Measurements from ENCODE around the gene TMEM234.

GRCh38 chr1:32240140-32240951 lies 18.2 kb upstream of the TMEM234 start:
- TF ChIP-seq, protein P1, sequence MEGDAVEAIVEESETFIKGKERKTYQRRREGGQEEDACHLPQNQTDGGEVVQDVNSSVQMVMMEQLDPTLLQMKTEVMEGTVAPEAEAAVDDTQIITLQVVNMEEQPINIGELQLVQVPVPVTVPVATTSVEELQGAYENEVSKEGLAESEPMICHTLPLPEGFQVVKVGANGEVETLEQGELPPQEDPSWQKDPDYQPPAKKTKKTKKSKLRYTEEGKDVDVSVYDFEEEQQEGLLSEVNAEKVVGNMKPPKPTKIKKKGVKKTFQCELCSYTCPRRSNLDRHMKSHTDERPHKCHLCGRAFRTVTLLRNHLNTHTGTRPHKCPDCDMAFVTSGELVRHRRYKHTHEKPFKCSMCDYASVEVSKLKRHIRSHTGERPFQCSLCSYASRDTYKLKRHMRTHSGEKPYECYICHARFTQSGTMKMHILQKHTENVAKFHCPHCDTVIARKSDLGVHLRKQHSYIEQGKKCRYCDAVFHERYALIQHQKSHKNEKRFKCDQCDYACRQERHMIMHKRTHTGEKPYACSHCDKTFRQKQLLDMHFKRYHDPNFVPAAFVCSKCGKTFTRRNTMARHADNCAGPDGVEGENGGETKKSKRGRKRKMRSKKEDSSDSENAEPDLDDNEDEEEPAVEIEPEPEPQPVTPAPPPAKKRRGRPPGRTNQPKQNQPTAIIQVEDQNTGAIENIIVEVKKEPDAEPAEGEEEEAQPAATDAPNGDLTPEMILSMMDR (conservative IDR thresholded peaks at IDR 0.05; ENCODE audit: low read depth, low read length): peak; percentile 51
- no peak for TF ChIP-seq EZH2 (IDR thresholded peaks at IDR 0.05; ENCODE audit: low read length, unreplicated experiment)
- TF ChIP-seq EZH2phosphoT487 (IDR thresholded peaks at IDR 0.05; ENCODE audit: borderline replicate concordance, low read length): no peak
